ENCODE measurements around the gene RIT1.
"Not testable (repeated sequence)": the region's sequence is repeated elsewhere in the genome, so short reads cannot be mapped to it uniquely, and the experiment has no call there.

RIT1 gene

GRCh38 chr1:155899683-155900082, 11.5 kb downstream of the RIT1 start:
- Histone ChIP-seq H3K27ac (replicated peaks) (no peak overlapping the region), H3K27me3 (ENCODE audit: insufficient read depth, poor library complexity, severe bottlenecking) (no peaks in the 10 kb centered on the region), H3K4me3 (replicated peaks; ENCODE audit: insufficient read depth, low read length) (no peak overlapping the region)
- DNase-seq (ENCODE audit: low read depth in 1 of 2, low spot score in 1 of 2) = no peak
- no peak for TF ChIP-seq CTCF (IDR thresholded peaks at IDR 0.05; ENCODE audit: insufficient read depth, low read length)
- no peak for TF ChIP-seq POLR2AphosphoS5 (IDR thresholded peaks at IDR 0.05; ENCODE audit: low read depth)
- no peak for TF ChIP-seq REST (IDR thresholded peaks at IDR 0.05; ENCODE audit: insufficient replicate concordance, low read depth)
- TF ChIP-seq GABPA (IDR thresholded peaks at IDR 0.05; ENCODE audit: low read depth) = no peak
- TF ChIP-seq SPI1 (IDR thresholded peaks at IDR 0.05; ENCODE audit: borderline replicate concordance, low read depth) = no peak

GRCh38 chr1:155898888-155899287, 12.3 kb downstream of the RIT1 start:
- DNase-seq (ENCODE audit: low read depth in 1 of 2, low spot score in 1 of 2) = no peak
- no peak overlapping the region for H3K27ac ChIP-seq (replicated peaks)
- no peak overlapping the region for H3K4me3 ChIP-seq (replicated peaks; ENCODE audit: insufficient read depth, low read length)
- H3K27me3 ChIP-seq (ENCODE audit: insufficient read depth, poor library complexity, severe bottlenecking) = no peaks in the 10 kb centered on the region
- TF ChIP-seq GABPA (IDR thresholded peaks at IDR 0.05; ENCODE audit: low read depth) (no peak), POLR2AphosphoS5 (IDR thresholded peaks at IDR 0.05; ENCODE audit: low read depth) (no peak), CTCF (IDR thresholded peaks at IDR 0.05; ENCODE audit: insufficient read depth, low read length) (no peak), REST (IDR thresholded peaks at IDR 0.05; ENCODE audit: insufficient replicate concordance, low read depth) (no peak), SPI1 (IDR thresholded peaks at IDR 0.05; ENCODE audit: borderline replicate concordance, low read depth) (no peak)

GRCh38 chr1:155897746-155898145, 13.4 kb downstream of the RIT1 start:
- no peak for DNase-seq (ENCODE audit: low read depth in 1 of 2, low spot score in 1 of 2)
- H3K27ac ChIP-seq (replicated peaks) = no peak overlapping the region
- TF ChIP-seq GABPA (IDR thresholded peaks at IDR 0.05; ENCODE audit: low read depth) (no peak), CTCF (IDR thresholded peaks at IDR 0.05; ENCODE audit: insufficient read depth, low read length) (no peak), SPI1 (IDR thresholded peaks at IDR 0.05; ENCODE audit: borderline replicate concordance, low read depth) (no peak), POLR2AphosphoS5 (IDR thresholded peaks at IDR 0.05; ENCODE audit: low read depth) (no peak), REST (IDR thresholded peaks at IDR 0.05; ENCODE audit: insufficient replicate concordance, low read depth) (no peak)
- H3K4me3 ChIP-seq (replicated peaks; ENCODE audit: insufficient read depth, low read length) = no peak overlapping the region
- H3K27me3 ChIP-seq (ENCODE audit: insufficient read depth, poor library complexity, severe bottlenecking) = no peaks in the 10 kb centered on the region

- H3K4me3 ChIP-seq (replicated peaks; ENCODE audit: insufficient read depth, low read length); H3K27ac ChIP-seq (replicated peaks); H3K27me3 ChIP-seq (ENCODE audit: insufficient read depth, poor library complexity, severe bottlenecking); DNase-seq (ENCODE audit: low read depth in 1 of 2, low spot score in 1 of 2): not testable (repeated sequence)
Measured at GRCh38 chr1:155896476-155896875, 14.7 kb downstream of the RIT1 start.

GRCh38 chr1:155895617-155896016, 15.5 kb downstream of the RIT1 start:
- DNase-seq (ENCODE audit: low read depth in 1 of 2, low spot score in 1 of 2); H3K27ac ChIP-seq (replicated peaks); H3K4me3 ChIP-seq (replicated peaks; ENCODE audit: insufficient read depth, low read length); H3K27me3 ChIP-seq (ENCODE audit: insufficient read depth, poor library complexity, severe bottlenecking): not testable (repeated sequence)
